ENCODE measurements around the gene GPX3.

The GPX3 gene

DNA sequence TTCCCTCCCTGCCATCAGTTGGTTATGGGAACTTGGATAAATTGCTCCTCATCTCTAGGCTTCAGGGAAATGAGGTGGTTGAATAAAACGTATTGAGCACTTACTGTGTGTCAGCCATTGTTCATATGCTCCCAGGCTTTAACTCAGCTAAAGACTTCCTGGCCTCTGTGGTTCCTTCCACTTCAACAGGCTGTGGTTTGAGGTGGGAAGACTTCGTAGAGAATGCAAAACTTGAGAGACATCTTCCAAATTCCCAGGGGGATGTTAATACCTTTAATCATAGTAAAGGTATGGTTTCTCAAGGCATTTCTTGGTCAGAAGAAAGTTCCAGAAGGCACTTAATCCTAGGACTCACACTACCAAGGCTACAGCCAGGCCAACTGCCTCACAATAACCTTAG is 1.5 kb upstream of the GPX3 start:
- Histone ChIP-seq H4K91ac (ENCODE audit: low read depth, low read length, poor library complexity) (no peak overlapping the region), H3K79me1 (ENCODE audit: low read depth, low read length) (no peaks in the 10 kb centered on the region), H3K9ac (ENCODE audit: low read depth, low read length, poor library complexity) (no peak overlapping the region), H2BK120ac (ENCODE audit: low read depth, low read length) (no peak overlapping the region), H2AK5ac (ENCODE audit: low read depth, low read length) (no peak overlapping the region), H3K23ac (ENCODE audit: low read depth, low read length, poor library complexity) (no peak overlapping the region), H3K18ac (ENCODE audit: low read length) (no peak overlapping the region), H3K4ac (ENCODE audit: low read length) (no peak overlapping the region), H3K4me2 (ENCODE audit: insufficient read depth, low read length, poor library complexity, severe bottlenecking) (no peak overlapping the region), H3K4me3 (ENCODE audit: low read length in 2 of 2) (no peak overlapping the region), H3K36me3 (replicated peaks in 1 of 2; ENCODE audit: control insufficient read depth in 2 of 2, insufficient read depth in 2 of 2, low read length in 2 of 2) (no peaks in the 10 kb centered on the region), H2AFZ (ENCODE audit: low read length) (no peak overlapping the region), H3K4me1 (ENCODE audit: control insufficient read depth in 2 of 2, insufficient read depth in 1 of 2, low read depth in 1 of 2, low read length in 2 of 2) (peaks cover 0 to 2% of the 10 kb centered on the region in 2 donors), H2BK15ac (ENCODE audit: low read length) (no peak overlapping the region), H3K9me3 (replicated peaks in 1 of 2; ENCODE audit: control insufficient read depth in 2 of 2, insufficient read depth in 1 of 2, low read depth in 1 of 2, low read length in 2 of 2) (no peaks in the 10 kb centered on the region), H3K27ac (replicated peaks; ENCODE audit: low read length) (no peak overlapping the region), H3K14ac (ENCODE audit: low read length) (no peak overlapping the region), H3K27me3 (ENCODE audit: control insufficient read depth in 3 of 3, insufficient read depth in 3 of 3, low read depth in 1 of 3, low read length in 3 of 3) (peaks cover 0 to 42% (median 0%) of the 10 kb centered on the region in 3 experiments), H2BK12ac (ENCODE audit: low read length) (no peak overlapping the region), H4K8ac (ENCODE audit: low read depth, low read length) (no peak overlapping the region), H2BK5ac (ENCODE audit: low read length) (no peak overlapping the region)
- no peak for DNase-seq (ENCODE audit: low spot score)
- WGBS, 2 donors (ENCODE audit: extremely low coverage in 2 of 2, insufficient read length in 2 of 2, insufficient replicate concordance in 1 of 2), result no CpG with 5 or more reads among the region's 2 CpGs

GRCh38 chr5:151019331-151019730 is 1.1 kb upstream of the GPX3 start:
- H2BK12ac ChIP-seq (ENCODE audit: low read length), result no peak overlapping the region
- H2BK120ac ChIP-seq (ENCODE audit: low read depth, low read length), result no peak overlapping the region
- H2BK15ac ChIP-seq (ENCODE audit: low read length), result no peak overlapping the region
- no peak overlapping the region for H3K9ac ChIP-seq (ENCODE audit: low read depth, low read length, poor library complexity)
- H3K4me1 ChIP-seq (ENCODE audit: control insufficient read depth in 2 of 2, insufficient read depth in 1 of 2, low read depth in 1 of 2, low read length in 2 of 2), result peaks cover 0 to 2% of the 10 kb centered on the region in 2 donors
- H3K4me3 ChIP-seq (ENCODE audit: low read length in 2 of 2), result no peak overlapping the region
- H3K14ac ChIP-seq (ENCODE audit: low read length), result no peak overlapping the region
- no peak overlapping the region for H3K23ac ChIP-seq (ENCODE audit: low read depth, low read length, poor library complexity)
- H2AFZ ChIP-seq (ENCODE audit: low read length), result no peak overlapping the region
- H3K79me1 ChIP-seq (ENCODE audit: low read depth, low read length), result no peaks in the 10 kb centered on the region
- H3K36me3 ChIP-seq (replicated peaks in 1 of 2; ENCODE audit: control insufficient read depth in 2 of 2, insufficient read depth in 2 of 2, low read length in 2 of 2), result no peaks in the 10 kb centered on the region
- no peak overlapping the region for H2AK5ac ChIP-seq (ENCODE audit: low read depth, low read length)
- H3K9me3 ChIP-seq (replicated peaks in 1 of 2; ENCODE audit: control insufficient read depth in 2 of 2, insufficient read depth in 1 of 2, low read depth in 1 of 2, low read length in 2 of 2), result no peaks in the 10 kb centered on the region
- no peak overlapping the region for H2BK5ac ChIP-seq (ENCODE audit: low read length)
- peaks cover 0 to 42% (median 0%) of the 10 kb centered on the region in 3 experiments for H3K27me3 ChIP-seq (ENCODE audit: control insufficient read depth in 3 of 3, insufficient read depth in 3 of 3, low read depth in 1 of 3, low read length in 3 of 3)
- DNase-seq (ENCODE audit: low spot score), result no peak
- H3K18ac ChIP-seq (ENCODE audit: low read length), result no peak overlapping the region
- no CpG with 5 or more reads among the region's 2 CpGs for WGBS, 2 donors (ENCODE audit: extremely low coverage in 2 of 2, insufficient read length in 2 of 2, insufficient replicate concordance in 1 of 2)
- H4K8ac ChIP-seq (ENCODE audit: low read depth, low read length), result no peak overlapping the region
- no peak overlapping the region for H3K27ac ChIP-seq (replicated peaks; ENCODE audit: low read length)
- no peak overlapping the region for H3K4ac ChIP-seq (ENCODE audit: low read length)
- no peak overlapping the region for H3K4me2 ChIP-seq (ENCODE audit: insufficient read depth, low read length, poor library complexity, severe bottlenecking)
- no peak overlapping the region for H4K91ac ChIP-seq (ENCODE audit: low read depth, low read length, poor library complexity)

DNA sequence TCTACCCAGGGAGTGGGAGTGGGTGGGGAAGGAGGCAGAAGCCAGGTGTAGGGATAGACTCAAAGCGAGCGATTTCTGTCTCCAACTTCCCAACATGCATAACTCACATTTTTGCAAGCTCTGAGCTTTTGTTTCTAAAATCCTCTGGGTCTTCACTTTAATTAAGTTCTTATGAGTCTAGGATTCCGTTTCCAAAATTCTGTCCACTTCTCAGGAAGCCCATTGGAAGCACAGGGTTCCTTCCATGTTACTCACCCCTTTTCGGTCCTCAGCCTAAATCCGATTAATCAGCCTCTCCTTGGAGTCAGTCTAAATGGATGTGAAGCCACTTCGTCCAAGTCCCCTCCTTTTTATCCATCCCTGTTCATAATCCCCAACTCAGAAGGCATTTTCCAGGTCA is 1.4 kb downstream of the GPX3 start:
- no peaks in the 10 kb centered on the region for H3K36me3 ChIP-seq (replicated peaks in 1 of 2; ENCODE audit: control insufficient read depth in 2 of 2, insufficient read depth in 2 of 2, low read length in 2 of 2)
- H3K27ac ChIP-seq (replicated peaks; ENCODE audit: low read length), result no peak overlapping the region
- H4K8ac ChIP-seq (ENCODE audit: low read depth, low read length), result no peak overlapping the region
- no peak overlapping the region for H3K4ac ChIP-seq (ENCODE audit: low read length)
- H2BK5ac ChIP-seq (ENCODE audit: low read length), result no peak overlapping the region
- no peak overlapping the region for H2BK15ac ChIP-seq (ENCODE audit: low read length)
- no peak overlapping the region for H3K18ac ChIP-seq (ENCODE audit: low read length)
- H3K14ac ChIP-seq (ENCODE audit: low read length), result no peak overlapping the region
- H4K91ac ChIP-seq (ENCODE audit: low read depth, low read length, poor library complexity), result no peak overlapping the region
- H2AFZ ChIP-seq (ENCODE audit: low read length), result no peak overlapping the region
- H3K9ac ChIP-seq (ENCODE audit: low read depth, low read length, poor library complexity), result no peak overlapping the region
- no peaks in the 10 kb centered on the region for H3K9me3 ChIP-seq (replicated peaks in 1 of 2; ENCODE audit: control insufficient read depth in 2 of 2, insufficient read depth in 1 of 2, low read depth in 1 of 2, low read length in 2 of 2)
- no peak overlapping the region for H3K4me2 ChIP-seq (ENCODE audit: insufficient read depth, low read length, poor library complexity, severe bottlenecking)
- H2AK5ac ChIP-seq (ENCODE audit: low read depth, low read length), result no peak overlapping the region
- DNase-seq (ENCODE audit: low spot score), result no peak
- no CpG with 5 or more reads among the region's 6 CpGs for WGBS, 2 donors (ENCODE audit: extremely low coverage in 2 of 2, insufficient read length in 2 of 2, insufficient replicate concordance in 1 of 2)
- H2BK120ac ChIP-seq (ENCODE audit: low read depth, low read length), result no peak overlapping the region
- peaks cover 0 to 2% of the 10 kb centered on the region in 2 donors for H3K4me1 ChIP-seq (ENCODE audit: control insufficient read depth in 2 of 2, insufficient read depth in 1 of 2, low read depth in 1 of 2, low read length in 2 of 2)
- peaks cover 0 to 35% (median 0%) of the 10 kb centered on the region in 3 experiments for H3K27me3 ChIP-seq (ENCODE audit: control insufficient read depth in 3 of 3, insufficient read depth in 3 of 3, low read depth in 1 of 3, low read length in 3 of 3)
- no peaks in the 10 kb centered on the region for H3K79me1 ChIP-seq (ENCODE audit: low read depth, low read length)
- H3K4me3 ChIP-seq (ENCODE audit: low read length in 2 of 2), result no peak overlapping the region
- H2BK12ac ChIP-seq (ENCODE audit: low read length), result no peak overlapping the region
- H3K23ac ChIP-seq (ENCODE audit: low read depth, low read length, poor library complexity), result no peak overlapping the region

- Histone ChIP-seq H3K4me3 (ENCODE audit: low read length in 2 of 2) (no peak overlapping the region), H2AK5ac (ENCODE audit: low read depth, low read length) (no peak overlapping the region), H2BK12ac (ENCODE audit: low read length) (no peak overlapping the region), H4K91ac (ENCODE audit: low read depth, low read length, poor library complexity) (no peak overlapping the region), H3K23ac (ENCODE audit: low read depth, low read length, poor library complexity) (no peak overlapping the region), H3K4me1 (ENCODE audit: control insufficient read depth in 2 of 2, insufficient read depth in 1 of 2, low read depth in 1 of 2, low read length in 2 of 2) (peaks cover 0 to 2% of the 10 kb centered on the region in 2 donors), H3K27me3 (ENCODE audit: control insufficient read depth in 3 of 3, insufficient read depth in 3 of 3, low read depth in 1 of 3, low read length in 3 of 3) (peaks cover 0 to 34% (median 0%) of the 10 kb centered on the region in 3 experiments), H3K9ac (ENCODE audit: low read depth, low read length, poor library complexity) (no peak overlapping the region), H3K27ac (replicated peaks; ENCODE audit: low read length) (no peak overlapping the region), H4K8ac (ENCODE audit: low read depth, low read length) (no peak overlapping the region), H3K18ac (ENCODE audit: low read length) (no peak overlapping the region), H2BK15ac (ENCODE audit: low read length) (no peak overlapping the region), H3K4me2 (ENCODE audit: insufficient read depth, low read length, poor library complexity, severe bottlenecking) (no peak overlapping the region), H2AFZ (ENCODE audit: low read length) (no peak overlapping the region), H3K9me3 (replicated peaks in 1 of 2; ENCODE audit: control insufficient read depth in 2 of 2, insufficient read depth in 1 of 2, low read depth in 1 of 2, low read length in 2 of 2) (no peaks in the 10 kb centered on the region), H2BK120ac (ENCODE audit: low read depth, low read length) (no peak overlapping the region), H3K36me3 (replicated peaks in 1 of 2; ENCODE audit: control insufficient read depth in 2 of 2, insufficient read depth in 2 of 2, low read length in 2 of 2) (no peaks in the 10 kb centered on the region), H2BK5ac (ENCODE audit: low read length) (no peak overlapping the region), H3K14ac (ENCODE audit: low read length) (no peak overlapping the region), H3K79me1 (ENCODE audit: low read depth, low read length) (no peaks in the 10 kb centered on the region), H3K4ac (ENCODE audit: low read length) (no peak overlapping the region)
- WGBS, 2 donors (ENCODE audit: extremely low coverage in 2 of 2, insufficient read length in 2 of 2, insufficient replicate concordance in 1 of 2), result no CpG with 5 or more reads among the region's 7 CpGs
- DNase-seq (ENCODE audit: low spot score), result no peak
These were observed 2.2 kb downstream of the GPX3 start for GRCh38 chr5:151022511-151023018.
